ENCODE measurements around the gene VCAN. TPM values are rescaled to one million over a fixed set of nuclear protein-coding genes. Genes with fewer than 3 reads are reported as not detected.

VCAN gene
- total RNA-seq, 2 experiments from 2014 or later, result under 0.01 TPM; not detected in 1

DNA sequence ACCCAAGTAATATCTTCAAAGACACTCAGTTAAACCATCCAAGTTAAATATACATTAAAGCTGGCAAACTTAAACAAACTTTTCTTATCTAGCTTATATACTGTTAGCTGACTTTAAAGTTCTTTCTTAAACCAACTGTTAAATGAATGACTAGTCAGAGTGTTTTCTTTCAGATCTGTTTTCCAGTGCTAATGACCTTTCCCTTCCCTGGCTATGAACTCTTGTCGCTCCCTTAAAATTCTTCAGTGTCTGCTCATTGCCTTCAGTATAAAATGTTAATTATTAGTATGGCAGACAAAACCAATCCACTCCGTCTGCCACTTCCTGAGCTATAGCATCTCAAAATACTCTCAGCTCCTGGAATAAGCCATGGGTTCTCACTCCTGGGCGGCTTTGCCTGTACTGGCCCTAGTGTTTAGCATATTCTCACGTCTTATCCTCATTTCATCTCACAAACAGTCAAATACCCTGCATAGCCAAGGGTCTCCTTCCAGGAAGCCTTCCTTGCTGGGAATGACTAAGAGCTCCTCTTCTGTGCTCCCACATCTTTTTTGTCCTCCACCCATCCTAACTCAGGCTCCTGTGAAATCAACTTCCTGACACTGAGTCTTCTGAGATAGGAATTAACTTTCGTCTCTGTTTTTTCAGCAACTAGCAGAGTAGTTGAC is 87.7 kb downstream of the VCAN start:
- no peaks in the 10 kb centered on the region for H4K20me1 ChIP-seq (ENCODE audit: insufficient read depth, low read length)
- H3K79me2 ChIP-seq (ENCODE audit: insufficient read depth, low read depth, low read length), result no peaks in the 10 kb centered on the region
- no peak overlapping the region for H3K4me3 ChIP-seq (ENCODE audit: low read depth, low read length, poor library complexity, severe bottlenecking)
- H3K9me3 ChIP-seq (ENCODE audit: low read length), result no peaks in the 10 kb centered on the region
- H3K36me3 ChIP-seq (ENCODE audit: insufficient read depth, low read length), result no peaks in the 10 kb centered on the region
- H3K27ac ChIP-seq (ENCODE audit: low read depth, low read length, poor library complexity, severe bottlenecking), result no peak overlapping the region
- CTCF ChIA-PET (ENCODE audit: unreplicated experiment), result no interaction called here
- no peak overlapping the region for H2AFZ ChIP-seq (ENCODE audit: low read length)
- no peaks in the 10 kb centered on the region for H3K4me1 ChIP-seq (ENCODE audit: insufficient read depth, low read length, poor library complexity, severe bottlenecking)
- H3K9me2 ChIP-seq (ENCODE audit: insufficient read depth, low read length), result no peaks in the 10 kb centered on the region; the same call in 1 of the 2 replicates
- DNase-seq (ENCODE audit: low spot score), result no peak
- no TSS peak for BruUV-seq (replicated peaks)
- POLR2A ChIA-PET, result no interaction called here
- TF ChIP-seq, protein P1, sequence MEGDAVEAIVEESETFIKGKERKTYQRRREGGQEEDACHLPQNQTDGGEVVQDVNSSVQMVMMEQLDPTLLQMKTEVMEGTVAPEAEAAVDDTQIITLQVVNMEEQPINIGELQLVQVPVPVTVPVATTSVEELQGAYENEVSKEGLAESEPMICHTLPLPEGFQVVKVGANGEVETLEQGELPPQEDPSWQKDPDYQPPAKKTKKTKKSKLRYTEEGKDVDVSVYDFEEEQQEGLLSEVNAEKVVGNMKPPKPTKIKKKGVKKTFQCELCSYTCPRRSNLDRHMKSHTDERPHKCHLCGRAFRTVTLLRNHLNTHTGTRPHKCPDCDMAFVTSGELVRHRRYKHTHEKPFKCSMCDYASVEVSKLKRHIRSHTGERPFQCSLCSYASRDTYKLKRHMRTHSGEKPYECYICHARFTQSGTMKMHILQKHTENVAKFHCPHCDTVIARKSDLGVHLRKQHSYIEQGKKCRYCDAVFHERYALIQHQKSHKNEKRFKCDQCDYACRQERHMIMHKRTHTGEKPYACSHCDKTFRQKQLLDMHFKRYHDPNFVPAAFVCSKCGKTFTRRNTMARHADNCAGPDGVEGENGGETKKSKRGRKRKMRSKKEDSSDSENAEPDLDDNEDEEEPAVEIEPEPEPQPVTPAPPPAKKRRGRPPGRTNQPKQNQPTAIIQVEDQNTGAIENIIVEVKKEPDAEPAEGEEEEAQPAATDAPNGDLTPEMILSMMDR (conservative IDR thresholded peaks at IDR 0.05; ENCODE audit: low read length), result no peak
- no peak for TF ChIP-seq EZH2phosphoT487 (IDR thresholded peaks at IDR 0.05; ENCODE audit: borderline replicate concordance, low read depth, low read length)
- H3K4me2 ChIP-seq (ENCODE audit: low read length), result no peak overlapping the region
- intact Hi-C loops (cut with micrococcal nuclease; ENCODE audit: unreplicated experiment), result no loop called here

- Histone ChIP-seq H2AFZ (ENCODE audit: low read length) (no peak overlapping the region), H3K36me3 (ENCODE audit: insufficient read depth, low read length) (no peaks in the 10 kb centered on the region), H3K4me2 (ENCODE audit: low read length) (no peak overlapping the region), H3K4me1 (ENCODE audit: insufficient read depth, low read length, poor library complexity, severe bottlenecking) (no peaks in the 10 kb centered on the region), H3K27ac (ENCODE audit: low read depth, low read length, poor library complexity, severe bottlenecking) (no peak overlapping the region), H3K79me2 (ENCODE audit: insufficient read depth, low read depth, low read length) (no peaks in the 10 kb centered on the region), H3K9me3 (ENCODE audit: low read length) (no peaks in the 10 kb centered on the region), H3K9me2 (ENCODE audit: insufficient read depth, low read length) (no peaks in the 10 kb centered on the region; the same call in 1 of the 2 replicates), H3K4me3 (ENCODE audit: low read depth, low read length, poor library complexity, severe bottlenecking) (no peak overlapping the region), H4K20me1 (ENCODE audit: insufficient read depth, low read length) (no peaks in the 10 kb centered on the region)
- DNase-seq (ENCODE audit: low spot score), result no peak
- TF ChIP-seq, protein P1 (conservative IDR thresholded peaks at IDR 0.05; ENCODE audit: low read length), result no peak
- no peak for TF ChIP-seq EZH2phosphoT487 (IDR thresholded peaks at IDR 0.05; ENCODE audit: borderline replicate concordance, low read depth, low read length)
- CTCF ChIA-PET (ENCODE audit: unreplicated experiment), result no interaction called here
- POLR2A ChIA-PET, result no interaction called here
- no TSS peak for BruUV-seq (replicated peaks)
- intact Hi-C loops (cut with micrococcal nuclease; ENCODE audit: unreplicated experiment), result loop anchor here (10.0 kb wide), 2 partner anchors 127 to 917 kb away; no protein-coding TSS in a partner anchor
These were observed 90.6 kb downstream of the VCAN start for GRCh38 chr5:83562071-83562606.
